ENCODE measurements around the gene ENTPD3.
"Not testable (repeated sequence)": the region's sequence is repeated elsewhere in the genome, so short reads cannot be mapped to it uniquely, and the experiment has no call there.

ENTPD3 gene

DNA sequence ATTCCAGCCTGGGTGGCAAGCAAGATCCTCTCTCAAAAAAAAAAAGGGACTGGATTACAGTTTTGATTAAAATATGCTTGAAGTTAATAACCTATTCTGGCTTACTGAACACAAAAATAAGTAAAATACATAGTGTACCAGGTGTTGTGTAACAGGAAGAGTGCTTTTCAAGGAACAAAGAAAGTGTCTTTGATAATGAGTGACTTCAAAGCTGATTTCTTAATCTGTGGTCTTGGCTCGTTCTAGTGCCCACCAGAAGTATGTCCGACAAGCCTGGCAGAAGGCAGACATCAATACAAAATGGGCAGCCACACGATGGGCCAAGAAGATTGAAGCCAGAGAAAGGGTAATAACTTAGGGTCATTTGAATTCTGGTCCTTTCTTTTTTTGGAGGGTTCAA, 74.2 kb downstream of the ENTPD3 start:
- Mint-ChIP-seq H3K4me3 (peak overlapping the region; percentile 84), H3K36me3 (ENCODE audit: low read depth) (peaks cover 94% of the 10 kb centered on the region), H3K9me3 (no peaks in the 10 kb centered on the region), H3K27me3 (no peaks in the 10 kb centered on the region), H3K4me1 (ENCODE audit: low read depth) (peaks cover 52% of the 10 kb centered on the region), H3K27ac (peak overlapping the region; percentile 88)
- no peak for DNase-seq

DNA sequence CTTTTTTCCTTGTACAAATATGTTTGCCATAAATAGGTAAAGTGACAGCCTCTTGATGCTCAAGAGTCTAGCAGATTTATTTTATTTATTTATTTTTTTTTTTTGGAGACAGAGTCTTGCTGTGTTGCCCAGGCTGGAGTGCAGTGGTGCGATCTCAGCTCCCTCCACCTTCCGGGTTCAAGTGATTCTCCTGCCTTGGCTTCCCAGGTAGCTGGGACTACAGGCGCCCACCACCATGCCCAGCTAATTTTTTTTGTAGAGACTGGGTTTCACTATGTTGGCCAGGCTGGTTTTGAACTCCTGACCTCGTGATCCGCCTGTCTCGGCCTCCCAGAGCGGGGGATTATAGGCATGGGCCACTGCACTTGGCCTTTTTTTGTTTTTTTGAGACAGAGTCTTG, 75.9 kb downstream of the ENTPD3 start:
- Mint-ChIP-seq H3K4me1 (ENCODE audit: low read depth) (peaks cover 47% of the 10 kb centered on the region), H3K27ac (peak overlapping the region; percentile 55), H3K36me3 (ENCODE audit: low read depth) (peaks cover 94% of the 10 kb centered on the region)
- H3K9me3 Mint-ChIP-seq, H3K4me3 Mint-ChIP-seq, DNase-seq, H3K27me3 Mint-ChIP-seq: not testable (repeated sequence)

DNA sequence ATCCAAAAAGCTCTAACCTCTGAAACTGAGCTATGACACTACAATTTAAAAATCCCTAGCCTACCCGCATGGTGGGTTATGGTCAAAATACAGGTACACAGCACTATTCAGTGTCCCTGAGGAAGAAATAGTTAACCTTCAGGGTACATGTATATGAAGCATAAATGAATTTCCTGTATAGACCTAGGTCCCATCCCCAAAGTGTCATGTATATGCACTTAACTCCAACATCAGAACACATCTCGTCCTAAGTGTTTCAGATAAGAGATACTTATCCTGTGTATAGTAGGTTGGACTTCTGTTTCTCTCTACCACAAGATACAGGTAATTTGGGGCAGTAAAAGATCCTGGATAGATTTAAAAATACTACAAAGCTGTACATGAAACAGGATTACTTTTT, 76.6 kb downstream of the ENTPD3 start:
- peaks cover 89% of the 10 kb centered on the region for H3K36me3 Mint-ChIP-seq (ENCODE audit: low read depth)
- DNase-seq, result no peak
- H3K4me1 Mint-ChIP-seq (ENCODE audit: low read depth), result peaks cover 45% of the 10 kb centered on the region
- no peaks in the 10 kb centered on the region for H3K27me3 Mint-ChIP-seq
- H3K9me3 Mint-ChIP-seq, result no peaks in the 10 kb centered on the region
- no peak overlapping the region for H3K4me3 Mint-ChIP-seq
- peak overlapping the region; percentile 55 for H3K27ac Mint-ChIP-seq

DNA sequence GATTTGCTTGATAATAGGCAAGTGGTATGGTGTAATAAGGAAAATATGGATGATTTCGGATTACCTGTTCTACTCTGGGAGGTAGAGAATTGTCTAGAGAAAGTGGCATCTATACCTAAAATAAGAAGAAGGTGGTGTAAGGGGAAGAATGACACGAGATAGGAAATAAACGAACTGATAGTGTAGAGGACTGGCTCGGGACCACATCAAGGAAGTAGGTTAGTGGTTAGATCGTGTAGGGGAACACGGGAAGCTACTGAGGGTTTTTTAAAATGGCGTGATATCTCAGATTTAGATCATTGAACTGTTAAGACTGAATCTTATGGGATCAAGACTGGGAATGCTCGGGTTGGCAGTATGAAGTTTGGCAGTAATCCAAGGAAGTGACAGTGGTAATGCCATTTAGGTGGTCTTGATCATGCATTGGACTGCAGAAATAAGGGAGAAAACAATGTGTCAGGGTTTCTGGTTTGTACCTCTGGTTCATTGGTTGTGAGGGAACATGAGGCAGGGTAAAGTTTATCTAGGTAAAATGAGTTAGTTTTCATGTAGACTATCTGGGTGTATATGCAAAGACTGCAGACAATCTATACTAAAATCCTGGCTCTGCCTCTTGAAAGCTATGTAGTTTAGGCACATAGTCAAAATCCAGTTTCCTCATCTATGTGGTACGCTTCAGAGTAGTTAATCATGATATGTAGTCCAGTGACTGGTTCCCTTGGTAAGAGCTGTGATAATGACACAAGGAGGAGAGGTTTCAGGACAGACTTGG, 77.5 kb downstream of the ENTPD3 start:
- H3K27ac Mint-ChIP-seq, result peak overlapping the region; percentile 84
- no peak for DNase-seq
- H3K4me1 Mint-ChIP-seq (ENCODE audit: low read depth), result peaks cover 37% of the 10 kb centered on the region
- no peak overlapping the region for H3K4me3 Mint-ChIP-seq
- H3K36me3 Mint-ChIP-seq (ENCODE audit: low read depth), result peaks cover 80% of the 10 kb centered on the region
- no peaks in the 10 kb centered on the region for H3K9me3 Mint-ChIP-seq
- no peaks in the 10 kb centered on the region for H3K27me3 Mint-ChIP-seq

DNA sequence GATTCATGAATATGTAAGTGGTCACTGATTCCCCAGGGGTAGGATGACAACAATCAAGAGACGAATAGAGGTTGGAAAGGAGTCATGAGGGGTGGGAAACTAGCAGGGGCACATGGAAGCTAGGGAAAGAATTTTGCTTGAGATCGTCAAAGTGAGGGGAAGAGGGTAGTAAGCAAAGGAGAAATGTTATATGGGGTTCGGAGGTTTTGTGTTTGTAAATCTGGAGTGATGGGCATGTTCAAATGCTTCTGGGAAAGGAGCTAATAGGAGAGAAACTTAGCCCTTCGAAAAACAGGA, 78.1 kb downstream of the ENTPD3 start:
- H3K4me3 Mint-ChIP-seq, result no peak overlapping the region
- H3K36me3 Mint-ChIP-seq (ENCODE audit: low read depth), result peaks cover 75% of the 10 kb centered on the region
- H3K9me3 Mint-ChIP-seq, result no peaks in the 10 kb centered on the region
- H3K27me3 Mint-ChIP-seq, result no peaks in the 10 kb centered on the region
- DNase-seq, result no peak
- H3K27ac Mint-ChIP-seq, result peak overlapping the region; percentile 84
- peaks cover 34% of the 10 kb centered on the region for H3K4me1 Mint-ChIP-seq (ENCODE audit: low read depth)

DNA sequence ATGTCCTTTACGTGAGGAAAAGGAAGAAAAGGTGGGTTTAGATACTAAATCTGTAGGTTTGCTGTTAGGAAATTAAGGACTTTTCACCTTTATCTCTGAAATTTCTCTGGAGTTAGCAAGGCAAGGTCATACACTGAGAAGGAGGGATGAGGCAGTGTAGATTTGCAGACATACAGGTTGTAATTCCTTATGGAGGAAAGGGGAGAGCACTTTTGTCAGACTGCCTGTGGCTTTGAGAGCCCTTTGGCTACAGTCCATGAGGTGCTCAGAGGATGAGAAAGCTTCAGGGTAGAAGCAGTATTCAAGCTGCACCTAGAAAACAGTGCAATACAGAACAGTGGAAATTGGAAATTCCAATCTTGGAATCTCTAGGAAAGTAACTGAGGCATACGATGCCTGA, 78.5 kb downstream of the ENTPD3 start:
- Mint-ChIP-seq H3K27ac (peak overlapping the region; percentile 84), H3K4me1 (ENCODE audit: low read depth) (peaks cover 30% of the 10 kb centered on the region), H3K9me3 (no peaks in the 10 kb centered on the region), H3K36me3 (ENCODE audit: low read depth) (peaks cover 71% of the 10 kb centered on the region), H3K27me3 (no peaks in the 10 kb centered on the region), H3K4me3 (no peak overlapping the region)
- DNase-seq, result no peak

DNA sequence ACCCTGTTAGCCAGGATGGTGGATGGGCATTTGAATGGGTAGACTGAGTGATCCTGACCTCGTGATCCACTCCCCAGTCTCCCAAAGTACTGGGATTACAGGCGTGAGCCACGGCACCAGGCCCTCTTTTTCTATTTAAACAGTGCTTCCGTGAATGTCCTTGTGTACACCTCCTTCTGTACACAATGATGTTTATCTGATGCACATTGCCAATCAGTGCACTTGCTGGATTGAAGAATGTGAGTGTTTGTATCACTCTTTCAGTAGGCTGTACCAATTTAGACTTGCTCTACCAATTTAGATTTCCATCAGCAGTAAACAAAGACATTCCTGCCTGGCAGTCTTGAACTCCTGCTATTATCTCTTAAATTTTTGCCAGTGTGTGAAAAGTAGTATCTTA, 81.0 kb downstream of the ENTPD3 start:
- DNase-seq, result no peak
- Mint-ChIP-seq H3K9me3 (no peaks in the 10 kb centered on the region), H3K27me3 (no peaks in the 10 kb centered on the region), H3K36me3 (ENCODE audit: low read depth) (peaks cover 46% of the 10 kb centered on the region), H3K27ac (no peak overlapping the region), H3K4me1 (ENCODE audit: low read depth) (peaks cover 15% of the 10 kb centered on the region), H3K4me3 (no peak overlapping the region)

DNA sequence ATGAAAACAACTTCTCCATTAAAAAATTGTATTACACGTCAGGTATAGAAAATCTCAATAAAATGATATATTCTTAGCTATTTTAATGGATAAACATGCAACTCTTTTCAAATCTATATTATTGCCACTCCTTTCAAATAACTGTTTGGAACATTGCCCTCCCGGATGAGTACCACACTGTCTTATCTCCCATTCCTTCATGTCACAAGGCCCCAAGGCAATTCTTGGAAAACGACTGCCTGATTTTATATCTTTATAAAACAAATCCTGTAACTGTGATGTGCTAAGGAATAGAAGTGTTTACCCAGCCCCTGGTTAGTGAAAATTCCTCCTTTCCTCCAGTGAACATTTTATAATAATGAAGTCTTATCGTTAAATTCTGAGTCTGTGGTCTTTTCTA, 83.7 kb downstream of the ENTPD3 start:
- H3K4me1 Mint-ChIP-seq (ENCODE audit: low read depth), result peaks cover 2% of the 10 kb centered on the region
- no peak overlapping the region for H3K4me3 Mint-ChIP-seq

DNA sequence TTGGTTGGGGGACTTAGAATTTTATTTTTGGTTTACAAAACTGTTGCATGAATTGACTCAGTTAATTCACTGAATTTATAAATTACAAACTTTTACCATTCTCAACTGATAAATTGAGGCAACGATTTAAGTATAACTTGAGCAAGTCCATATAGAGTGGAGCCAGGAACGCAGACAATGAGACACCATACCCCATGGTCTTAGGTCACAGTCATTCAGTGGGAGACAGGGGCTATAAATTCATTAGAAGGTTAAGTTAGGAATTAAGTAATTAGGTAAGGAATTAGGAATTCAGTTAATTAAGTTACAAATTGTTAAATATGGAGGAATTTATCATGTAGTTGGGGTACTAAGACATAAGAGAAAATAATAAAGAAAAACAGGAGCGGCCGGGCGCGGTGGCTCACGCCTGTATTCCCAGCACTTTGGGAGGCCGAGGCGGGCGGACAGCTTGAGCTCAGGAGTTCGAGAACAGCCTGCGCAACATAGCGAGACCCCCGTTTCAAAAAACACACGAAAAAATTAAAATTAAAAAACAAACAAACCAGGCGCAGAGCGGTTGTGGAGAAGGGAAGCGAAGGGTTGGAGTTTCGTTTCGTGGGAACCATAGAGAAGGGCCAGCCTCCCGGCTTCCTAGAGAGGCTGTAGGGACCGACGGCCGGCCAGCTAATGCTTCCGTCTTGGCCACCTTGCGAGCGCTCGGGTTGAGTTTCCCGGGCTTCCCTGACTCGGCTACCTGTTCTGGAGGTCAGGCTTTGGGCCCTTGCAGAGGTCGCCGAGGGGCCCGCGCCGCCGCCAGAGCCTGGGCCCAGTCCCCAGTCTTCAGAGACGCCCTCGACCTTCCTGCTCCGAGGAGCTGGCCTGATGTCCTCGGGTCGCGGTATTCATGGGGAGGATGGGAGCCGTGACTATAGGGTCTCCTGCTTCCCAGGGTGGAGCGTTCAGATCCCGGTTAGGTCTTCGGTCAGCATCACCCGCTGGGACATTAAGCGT, 89.8 kb downstream of the ENTPD3 start, which contains the start of gene ZNF619:
Gene ZNF619 (plus strand): TSS at position 645 of the 993 bp plus-strand sequence. CDS start 858 bp downstream, outside the sequence.
- H3K9me3 Mint-ChIP-seq, result no peaks in the 10 kb centered on the region
- peak; percentile 76 for DNase-seq
- peaks cover 20% of the 10 kb centered on the region for H3K4me1 Mint-ChIP-seq (ENCODE audit: low read depth)
- H3K27me3 Mint-ChIP-seq, result no peaks in the 10 kb centered on the region
- H3K27ac Mint-ChIP-seq, result peak within 1 kb of the TSS; percentile 91
- H3K4me3 Mint-ChIP-seq, result peak within 1 kb of the TSS; percentile 86
- peaks cover 43% of the 10 kb centered on the region for H3K36me3 Mint-ChIP-seq (ENCODE audit: low read depth)

More for the DNA sequence above, 83.7 kb downstream of the ENTPD3 start:
- no peaks in the 10 kb centered on the region for H3K9me3 Mint-ChIP-seq
- H3K36me3 Mint-ChIP-seq (ENCODE audit: low read depth), result peaks cover 20% of the 10 kb centered on the region
- H3K27ac Mint-ChIP-seq, result no peak overlapping the region
- no peak for DNase-seq
- H3K27me3 Mint-ChIP-seq, result no peaks in the 10 kb centered on the region

DNA sequence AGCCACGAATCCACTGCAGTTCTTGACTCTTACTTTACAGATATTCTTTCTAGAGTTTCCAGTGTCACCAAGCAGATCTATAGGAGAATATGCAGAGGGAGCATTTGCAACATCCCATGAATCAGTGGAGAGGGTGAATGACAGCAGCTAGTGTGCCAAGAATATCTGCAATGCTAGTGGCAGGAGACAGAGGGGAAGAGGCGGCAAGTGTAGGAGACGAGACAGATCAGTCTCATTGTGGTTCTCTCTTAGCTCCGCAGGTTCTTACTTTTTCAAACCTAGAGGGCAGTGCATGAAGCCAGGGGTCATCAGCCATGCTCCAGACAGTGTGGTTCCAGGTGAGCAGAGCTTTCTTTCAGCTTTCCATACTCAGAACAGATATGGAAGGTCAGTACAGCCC, 90.7 kb downstream of the ENTPD3 start:
- Mint-ChIP-seq H3K27ac (peak overlapping the region; percentile 91), H3K9me3 (no peaks in the 10 kb centered on the region), H3K36me3 (ENCODE audit: low read depth) (peaks cover 49% of the 10 kb centered on the region), H3K27me3 (no peaks in the 10 kb centered on the region), H3K4me1 (ENCODE audit: low read depth) (peaks cover 25% of the 10 kb centered on the region), H3K4me3 (peak overlapping the region; percentile 86)
- DNase-seq, result no peak
